IMR-90 (cell line): ENCODE measurements around the gene TBC1D17. TPM values are rescaled to one million over a fixed set of nuclear protein-coding genes. Genes with fewer than 3 reads are reported as not detected.

Experiments
- ATAC-seq: fragments of 200-7000 bp; cut with Tn5 transposase; 2 replicates; pipeline ENCODE4 v1.9.1; 2020; ENCODE audit warnings: low read depth, mild to moderate bottlenecking, moderate library complexity
- BruUV-seq: library from RNA; stranded (reverse); fragments of 400-500 nt; replicated peaks from 2 replicates; lab custom pipeline; 2021; lab: Mats Ljungman, UMichigan
- CTCF ChIA-PET: fragments of 300-600 bp; formaldehyde crosslinking; extraction: SDS; loops from one replicate; lab custom pipeline; 2021; ENCODE audit warnings: antibody characterized with exemption; lab: Yijun Ruan, JAX
- POLR2A ChIA-PET: fragments of 300-600 bp; sonication (Branson Sonifier 250); formaldehyde crosslinking; loops from one replicate; lab custom pipeline; 2022; ENCODE audit warnings: antibody characterized with exemption; ENCODE audit not compliant: unreplicated experiment; lab: Charles Lee
- DNase-seq: peaks from one replicate; pipeline ENCODE4 v3.0.0; 2013
- H2AFZ ChIP-seq: replicated peaks from 2 replicates; pipeline ENCODE3; 2013; ENCODE audit warnings: low read length, mild to moderate bottlenecking; ENCODE audit not compliant: poor library complexity
- H2AK5ac ChIP-seq: 2 replicates; pipeline ENCODE4 v1.6.1; 2013; ENCODE audit warnings: low read depth, low read length, inconsistent platforms
- H2AK9ac ChIP-seq: replicated peaks from 2 replicates; pipeline ENCODE3; 2013; ENCODE audit warnings: mild to moderate bottlenecking, low read depth, low read length, moderate library complexity; ENCODE audit not compliant: poor library complexity
- H2BK120ac ChIP-seq: 2 replicates; pipeline ENCODE4 v1.6.1; 2013; ENCODE audit warnings: low read depth, low read length, inconsistent platforms
- H2BK15ac ChIP-seq: 3 replicates; pipeline ENCODE4 v1.6.1; 2013; ENCODE audit warnings: low read depth, low read length, inconsistent platforms
- H2BK20ac ChIP-seq: 2 replicates; pipeline ENCODE4 v1.6.1; 2013; ENCODE audit warnings: low read depth, mild to moderate bottlenecking, inconsistent platforms, low read length, moderate library complexity
- H2BK5ac ChIP-seq: 2 replicates; pipeline ENCODE4 v1.6.1; 2013; ENCODE audit warnings: mild to moderate bottlenecking, low read depth, low read length, inconsistent platforms; ENCODE audit not compliant: poor library complexity, severe bottlenecking
- H3K14ac ChIP-seq: replicated peaks from 2 replicates; pipeline ENCODE4 v1.6.1; 2013; ENCODE audit warnings: low read depth, low read length, inconsistent platforms
- H3K18ac ChIP-seq: 2 replicates; pipeline ENCODE4 v1.6.1; 2013; ENCODE audit warnings: low read depth, low read length, control low read depth
- H3K23ac ChIP-seq: 2 replicates; pipeline ENCODE4 v1.6.1; 2013; ENCODE audit warnings: low read depth, low read length, inconsistent platforms
- H3K27ac ChIP-seq: 2 replicates; pipeline ENCODE4 v1.5.1; 2013; ENCODE audit warnings: mild to moderate bottlenecking, control low read depth, low read length; ENCODE audit not compliant: insufficient read depth
- H3K27me3 ChIP-seq: 2 replicates; pipeline ENCODE4 v1.6.1; 2013; ENCODE audit warnings: low read length; ENCODE audit not compliant: control insufficient read depth, insufficient read depth
- H3K36me3 ChIP-seq: 2 replicates; pipeline ENCODE4 v1.6.1; 2013; ENCODE audit warnings: low read length, mixed read lengths; ENCODE audit not compliant: control insufficient read depth, insufficient read depth
- H3K4ac ChIP-seq: 2 replicates; pipeline ENCODE4 v1.6.1; 2013; ENCODE audit warnings: low read depth, low read length, inconsistent platforms
- H3K4me1 ChIP-seq: 2 replicates; pipeline ENCODE4 v1.6.1; 2013; ENCODE audit warnings: low read length, mixed read lengths; ENCODE audit not compliant: control insufficient read depth, insufficient read depth
- H3K4me2 ChIP-seq: 2 replicates; pipeline ENCODE4 v1.6.1; 2013; ENCODE audit warnings: low read depth, mild to moderate bottlenecking, control low read depth, low read length, moderate library complexity
- H3K4me3 ChIP-seq: 2 replicates; pipeline ENCODE4 v1.5.1; 2013; ENCODE audit warnings: low read depth, mild to moderate bottlenecking, control low read depth, low read length, moderate library complexity; ENCODE audit not compliant: insufficient read depth
- H3K56ac ChIP-seq: 2 replicates; pipeline ENCODE4 v1.6.1; 2013; ENCODE audit warnings: low read length, inconsistent platforms; ENCODE audit not compliant: insufficient read depth; ENCODE audit errors: extremely low read depth
- H3K79me1 ChIP-seq, 2 experiments: 2 replicates each; pipeline ENCODE4 v1.6.1; 2013; ENCODE audit warnings: low read length in 2 of 2, inconsistent platforms in 1 of 2, low read depth in 1 of 2
- H3K9ac ChIP-seq: 2 replicates; pipeline ENCODE4 v1.6.1; 2013; ENCODE audit warnings: low read depth, low read length, control low read depth
- H3K9me1 ChIP-seq: 2 replicates; pipeline ENCODE4 v1.6.1; 2013; ENCODE audit warnings: low read length, inconsistent platforms; ENCODE audit not compliant: insufficient read depth
- H3K9me3 ChIP-seq: 2 replicates; pipeline ENCODE4 v1.6.1; 2013; ENCODE audit warnings: low read length; ENCODE audit not compliant: control insufficient read depth, insufficient read depth
- H4K20me1 ChIP-seq: 2 replicates; pipeline ENCODE4 v1.6.1; 2013; ENCODE audit warnings: low read length, inconsistent platforms; ENCODE audit not compliant: insufficient read depth
- H4K5ac ChIP-seq: 2 replicates; pipeline ENCODE4 v1.6.1; 2013; ENCODE audit warnings: mild to moderate bottlenecking, low read depth, low read length, control low read depth
- H4K8ac ChIP-seq, 2 experiments: 2 replicates each; pipeline ENCODE4 v1.6.1; 2013; ENCODE audit warnings: low read depth in 2 of 2, low read length in 2 of 2, control low read depth in 1 of 2, inconsistent platforms in 1 of 2
- H4K91ac ChIP-seq: 2 replicates; pipeline ENCODE4 v1.6.1; 2013; ENCODE audit warnings: low read depth, low read length, inconsistent platforms; ENCODE audit not compliant: insufficient read depth
- BHLHE40 ChIP-seq: fragments of 150-350 bp; IDR thresholded peaks from 2 replicates; pipeline ENCODE4 v1.6.1; 2016; ENCODE audit warnings: mild to moderate bottlenecking, low read depth, low read length
- CHD1 ChIP-seq: IDR thresholded peaks from 2 replicates; pipeline ENCODE4 v1.6.1; 2012; ENCODE audit warnings: low read depth, low read length, improper control_type of control experiment
- FOS ChIP-seq: fragments of 150-350 bp; IDR thresholded peaks from 2 replicates; pipeline ENCODE4 v1.6.1; 2016; ENCODE audit warnings: low read depth, low read length
- MAFK ChIP-seq: IDR thresholded peaks from 2 replicates; pipeline ENCODE4 v1.6.1; 2012; ENCODE audit warnings: low read depth, low read length, improper control_type of control experiment
- NFE2L2 ChIP-seq: fragments of 150-350 bp; IDR thresholded peaks from 2 replicates; pipeline ENCODE4 v1.6.1; 2016; ENCODE audit warnings: low read depth, mild to moderate bottlenecking, low read length
- POLR2A ChIP-seq: IDR thresholded peaks from 2 replicates; pipeline ENCODE4 v1.6.1; 2012; ENCODE audit warnings: mild to moderate bottlenecking, low read depth, low read length
- RAD21 ChIP-seq: IDR thresholded peaks from 2 replicates; pipeline ENCODE4 v1.6.1; 2012; ENCODE audit warnings: low read length, improper control_type of control experiment
- RCOR1 ChIP-seq: IDR thresholded peaks from 2 replicates; pipeline ENCODE4 v1.6.1; 2012; ENCODE audit warnings: mild to moderate bottlenecking, low read length, improper control_type of control experiment; ENCODE audit not compliant: insufficient replicate concordance
- RFX5 ChIP-seq: IDR thresholded peaks from 2 replicates; pipeline ENCODE4 v1.8.0; 2012; ENCODE audit warnings: low read depth, mild to moderate bottlenecking, low read length, moderate library complexity
- SMC3 ChIP-seq: fragments of 150-350 bp; IDR thresholded peaks from 2 replicates; pipeline ENCODE4 v1.6.1; 2016; ENCODE audit warnings: low read depth, mild to moderate bottlenecking, antibody characterized with exemption, low read length, moderate library complexity
- WGBS, 2 experiments: methylation state at CpG; one replicate each; pipeline versions ENCODE4 v1.1.5 to v1.1.7; 2013; ENCODE audit warnings: missing lambda C conversion rate in 2 of 2; ENCODE audit not compliant: insufficient read length in 1 of 2; ENCODE audit errors: extremely low coverage in 2 of 2; 5-methylcytosine and 5-hydroxymethylcytosine counted together
- dilution Hi-C: fragments of 300-500 bp; cut with HindIII; formaldehyde crosslinking; loops from one replicate; pipeline ENCODE4 v1.14.3; 2018; ENCODE audit warnings: low sequenced_read_pairs; ENCODE audit not compliant: unreplicated experiment
- in situ Hi-C: fragments of 300-500 bp; cut with MboI; formaldehyde crosslinking; loops from 3 replicates; pipeline ENCODE4 v1.14.3; 2019; ENCODE audit warnings: low sequenced_read_pairs, inconsistent platforms, mixed read lengths
- intact Hi-C: fragments of 100-400 bp; cut with micrococcal nuclease; formaldehyde crosslinking; loops from 2 replicates; pipeline ENCODE4 v1.10.0; 2022
- polyA plus RNA-seq, 3 experiments: library from polyadenylated mRNA; depleted of rRNA; stranded (reverse); fragments of >200 nt; gene quantifications; 2 replicates each; pipeline ENCODE4 v1.2.3, GENCODE V29; 2012; ENCODE audit warnings: low replicate concordance in 1 of 3
- total RNA-seq: library from RNA; depleted of rRNA; stranded (reverse); fragments of >200 nt; gene quantifications from 2 replicates; pipeline ENCODE4 v1.2.3, GENCODE V29; 2012
- TF ChIP-seq, protein P1 (sequence below): fragments of 150-350 bp; IDR thresholded peaks from 2 replicates; pipeline ENCODE4 v1.6.1; 2017; ENCODE audit warnings: mild to moderate bottlenecking, antibody characterized with exemption, low read length, low read depth
- TF ChIP-seq, protein P2 (sequence below): fragments of 150-350 bp; IDR thresholded peaks from 2 replicates; pipeline ENCODE4 v1.6.1; 2016; ENCODE audit warnings: low read depth, mild to moderate bottlenecking, low read length, moderate library complexity, borderline replicate concordance
- TF ChIP-seq, protein P3 (sequence below): conservative IDR thresholded peaks from 2 replicates; pipeline ENCODE4 v1.5.1; 2012; ENCODE audit warnings: mild to moderate bottlenecking, low read depth, low read length, improper control_type of control experiment

TBC1D17 gene
- total and polyA plus RNA-seq, 2 of the 4 experiments (the other 2 are of a cell fraction) = 1.1 to 27.8 TPM

DNA sequence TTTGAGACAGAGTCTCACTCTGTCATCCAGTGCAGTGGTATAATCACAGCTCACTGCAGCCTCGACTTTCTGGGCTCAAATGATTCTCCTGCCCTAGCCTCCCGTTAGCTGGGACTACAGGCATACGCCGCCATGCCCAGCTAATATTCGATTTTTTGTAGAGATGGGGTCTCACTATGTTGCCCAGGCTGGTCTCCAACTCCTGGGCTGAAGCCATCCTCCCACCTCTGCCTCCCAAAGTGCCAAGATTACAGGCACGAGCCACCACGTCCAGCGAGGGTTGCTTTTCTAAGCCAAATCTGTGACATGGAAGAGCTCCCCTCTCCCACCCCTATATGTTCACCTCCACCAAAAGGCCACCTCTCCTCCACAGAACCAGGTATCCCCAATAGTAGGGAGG lies 40.6 kb downstream of the TBC1D17 start:
- in situ Hi-C loops (no loop called here), dilution Hi-C loops (no loop called here), intact Hi-C loops (no loop called here)
- H3K23ac ChIP-seq = no peak overlapping the region
- no peaks in the 10 kb centered on the region for H3K27me3 ChIP-seq
- H2AK5ac ChIP-seq = no peak overlapping the region
- H3K56ac ChIP-seq = no peak overlapping the region
- no peak overlapping the region for H2BK20ac ChIP-seq
- H3K14ac ChIP-seq = no peak overlapping the region
- H3K9me1 ChIP-seq = peaks cover 17% of the 10 kb centered on the region
- CTCF ChIA-PET = no interaction called here
- H4K8ac ChIP-seq = no peak overlapping the region
- no peak overlapping the region for H2BK5ac ChIP-seq
- H4K91ac ChIP-seq = no peak overlapping the region
- POLR2A ChIA-PET = no interaction called here
- no peak overlapping the region for H3K18ac ChIP-seq
- TF ChIP-seq CHD1 (no peak), SMC3 (no peak), FOS (no peak), RFX5 (no peak), RAD21 (no peak), BHLHE40 (no peak), MAFK (no peak), NFE2L2 (no peak), POLR2A (no peak), RCOR1 (no peak)
- TF ChIP-seq, protein P1, sequence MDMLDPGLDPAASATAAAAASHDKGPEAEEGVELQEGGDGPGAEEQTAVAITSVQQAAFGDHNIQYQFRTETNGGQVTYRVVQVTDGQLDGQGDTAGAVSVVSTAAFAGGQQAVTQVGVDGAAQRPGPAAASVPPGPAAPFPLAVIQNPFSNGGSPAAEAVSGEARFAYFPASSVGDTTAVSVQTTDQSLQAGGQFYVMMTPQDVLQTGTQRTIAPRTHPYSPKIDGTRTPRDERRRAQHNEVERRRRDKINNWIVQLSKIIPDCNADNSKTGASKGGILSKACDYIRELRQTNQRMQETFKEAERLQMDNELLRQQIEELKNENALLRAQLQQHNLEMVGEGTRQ = no peak
- TF ChIP-seq, protein P2, sequence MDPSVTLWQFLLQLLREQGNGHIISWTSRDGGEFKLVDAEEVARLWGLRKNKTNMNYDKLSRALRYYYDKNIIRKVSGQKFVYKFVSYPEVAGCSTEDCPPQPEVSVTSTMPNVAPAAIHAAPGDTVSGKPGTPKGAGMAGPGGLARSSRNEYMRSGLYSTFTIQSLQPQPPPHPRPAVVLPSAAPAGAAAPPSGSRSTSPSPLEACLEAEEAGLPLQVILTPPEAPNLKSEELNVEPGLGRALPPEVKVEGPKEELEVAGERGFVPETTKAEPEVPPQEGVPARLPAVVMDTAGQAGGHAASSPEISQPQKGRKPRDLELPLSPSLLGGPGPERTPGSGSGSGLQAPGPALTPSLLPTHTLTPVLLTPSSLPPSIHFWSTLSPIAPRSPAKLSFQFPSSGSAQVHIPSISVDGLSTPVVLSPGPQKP = no peak
- TF ChIP-seq, protein P3, sequence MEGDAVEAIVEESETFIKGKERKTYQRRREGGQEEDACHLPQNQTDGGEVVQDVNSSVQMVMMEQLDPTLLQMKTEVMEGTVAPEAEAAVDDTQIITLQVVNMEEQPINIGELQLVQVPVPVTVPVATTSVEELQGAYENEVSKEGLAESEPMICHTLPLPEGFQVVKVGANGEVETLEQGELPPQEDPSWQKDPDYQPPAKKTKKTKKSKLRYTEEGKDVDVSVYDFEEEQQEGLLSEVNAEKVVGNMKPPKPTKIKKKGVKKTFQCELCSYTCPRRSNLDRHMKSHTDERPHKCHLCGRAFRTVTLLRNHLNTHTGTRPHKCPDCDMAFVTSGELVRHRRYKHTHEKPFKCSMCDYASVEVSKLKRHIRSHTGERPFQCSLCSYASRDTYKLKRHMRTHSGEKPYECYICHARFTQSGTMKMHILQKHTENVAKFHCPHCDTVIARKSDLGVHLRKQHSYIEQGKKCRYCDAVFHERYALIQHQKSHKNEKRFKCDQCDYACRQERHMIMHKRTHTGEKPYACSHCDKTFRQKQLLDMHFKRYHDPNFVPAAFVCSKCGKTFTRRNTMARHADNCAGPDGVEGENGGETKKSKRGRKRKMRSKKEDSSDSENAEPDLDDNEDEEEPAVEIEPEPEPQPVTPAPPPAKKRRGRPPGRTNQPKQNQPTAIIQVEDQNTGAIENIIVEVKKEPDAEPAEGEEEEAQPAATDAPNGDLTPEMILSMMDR = no peak
- BruUV-seq = no TSS peak
- no peak overlapping the region for H2BK120ac ChIP-seq
- no CpG with 5 or more reads among the region's 8 CpGs for WGBS, 2 experiments
- H3K4me1 ChIP-seq = peaks cover 13% of the 10 kb centered on the region
- no peak overlapping the region for H3K9ac ChIP-seq
- H3K9me3 ChIP-seq = no peaks in the 10 kb centered on the region
- H3K36me3 ChIP-seq = peaks cover 42% of the 10 kb centered on the region
- H3K4ac ChIP-seq = no peak overlapping the region
- no peak overlapping the region for H4K5ac ChIP-seq
- no peak overlapping the region for H3K4me3 ChIP-seq
- peak overlapping the region; percentile 30 for H2AK9ac ChIP-seq
- no peak overlapping the region for H3K27ac ChIP-seq
- H3K79me1 ChIP-seq = peaks cover 39 to 84% of the 10 kb centered on the region in 2 experiments
- no peak for ATAC-seq
- no peak overlapping the region for H2AFZ ChIP-seq
- peaks cover 50% of the 10 kb centered on the region for H4K20me1 ChIP-seq
- no peak for DNase-seq
- H3K4me2 ChIP-seq = no peak overlapping the region
- H2BK15ac ChIP-seq = no peak overlapping the region
